ENCODE results near the gene EML5. TPM values are rescaled to one million over a fixed set of nuclear protein-coding genes. Genes with fewer than 3 reads are reported as not detected.
"Not testable (repeated sequence)": the region's sequence is repeated elsewhere in the genome, so short reads cannot be mapped to it uniquely, and the experiment has no call there.

EML5 gene
- total RNA-seq, 2 experiments from 2014 or later, result 2.8 to 3.1 TPM

GRCh38 chr14:88821888-88822287 is 29.1 kb upstream of the EML5 start:
- Mint-ChIP-seq H3K36me3 (ENCODE audit: low read depth) (no peaks in the 10 kb centered on the region), H3K27me3 (peaks cover 31% of the 10 kb centered on the region), H3K27ac (no peak overlapping the region), H3K4me1 (ENCODE audit: low read depth) (peaks cover 7% of the 10 kb centered on the region), H3K9me3 (no peaks in the 10 kb centered on the region), H3K4me3 (no peak overlapping the region)
- intact Hi-C loops (cut with DNase I, micrococcal nuclease), result loop anchor here in 1 of 2 experiments (1.0 to 10.0 kb wide), 4 partner anchors 29 to 1133 kb away; partner anchors contain the start of genes EFCAB11, FOXN3, PTPN21 and TDP1
- ChIA-PET CTCF (no interaction called here), POLR2A (no interaction called here)
- no peak for DNase-seq
- Histone ChIP-seq H3K27ac (ENCODE audit: low read depth in 1 of 2, low read length in 2 of 2) (no peak overlapping the region), H3K4me1 (ENCODE audit: insufficient read depth, low read length) (peaks cover 7% of the 10 kb centered on the region), H3K27me3 (ENCODE audit: control insufficient read depth in 1 of 2, insufficient read depth in 2 of 2, low read length in 2 of 2) (peaks cover 0 to 10% of the 10 kb centered on the region in 2 experiments), H3K9me3 (ENCODE audit: control insufficient read depth in 1 of 2, insufficient read depth in 1 of 2, low read length in 2 of 2) (no peaks in the 10 kb centered on the region), H3K36me3 (ENCODE audit: insufficient read depth, low read length) (no peaks in the 10 kb centered on the region), H3K4me3 (ENCODE audit: low read length) (no peak overlapping the region)
- no peak for ATAC-seq (ENCODE audit: poor library complexity)
- no peak for TF ChIP-seq CTCF (IDR thresholded peaks at IDR 0.05)

- intact Hi-C loops (cut with DNase I, micrococcal nuclease), result loop anchor here in 1 of 2 experiments (10.0 kb wide), 3 partner anchors 267 to 1133 kb away; partner anchors contain the start of genes EFCAB11, FOXN3, PTPN21 and TDP1
- ChIA-PET POLR2A (no interaction called here), CTCF (no interaction called here)
Measured at GRCh38 chr14:88821378-88821777, 28.6 kb upstream of the EML5 start.

GRCh38 chr14:88819674-88820073 is 26.9 kb upstream of the EML5 start:
- POLR2A ChIA-PET; H3K36me3 Mint-ChIP-seq (ENCODE audit: low read depth); H3K9me3 ChIP-seq (ENCODE audit: control insufficient read depth in 1 of 2, insufficient read depth in 1 of 2, low read length in 2 of 2); H3K9me3 Mint-ChIP-seq; H3K4me1 ChIP-seq (ENCODE audit: insufficient read depth, low read length); CTCF ChIA-PET; H3K4me3 ChIP-seq (ENCODE audit: low read length); H3K27ac ChIP-seq (ENCODE audit: low read depth in 1 of 2, low read length in 2 of 2); H3K36me3 ChIP-seq (ENCODE audit: insufficient read depth, low read length); H3K4me1 Mint-ChIP-seq (ENCODE audit: low read depth); H3K27ac Mint-ChIP-seq; ATAC-seq (ENCODE audit: poor library complexity); DNase-seq; H3K27me3 ChIP-seq (ENCODE audit: control insufficient read depth in 1 of 2, insufficient read depth in 2 of 2, low read length in 2 of 2); H3K4me3 Mint-ChIP-seq: not testable (repeated sequence)
- H3K27me3 Mint-ChIP-seq, result peaks cover 37% of the 10 kb centered on the region
- intact Hi-C loops (cut with DNase I, micrococcal nuclease), result loop anchor here in 1 of 2 experiments (10.0 kb wide), 3 partner anchors 265 to 1135 kb away; partner anchors contain the start of genes EFCAB11, FOXN3, PTPN21 and TDP1

More at GRCh38 chr14:88821378-88821777, 28.6 kb upstream of the EML5 start:
- Mint-ChIP-seq H3K27ac (no peak overlapping the region), H3K9me3 (no peaks in the 10 kb centered on the region), H3K36me3 (ENCODE audit: low read depth) (no peaks in the 10 kb centered on the region), H3K27me3 (peaks cover 31% of the 10 kb centered on the region), H3K4me3 (no peak overlapping the region), H3K4me1 (ENCODE audit: low read depth) (peaks cover 7% of the 10 kb centered on the region)
- ATAC-seq (ENCODE audit: poor library complexity), result no peak
- H3K36me3 ChIP-seq (ENCODE audit: insufficient read depth, low read length), result no peaks in the 10 kb centered on the region
- TF ChIP-seq CTCF (IDR thresholded peaks at IDR 0.05), result no peak
- no peak overlapping the region for H3K27ac ChIP-seq (ENCODE audit: low read depth in 1 of 2, low read length in 2 of 2)
- peaks cover 0 to 10% of the 10 kb centered on the region in 2 experiments for H3K27me3 ChIP-seq (ENCODE audit: control insufficient read depth in 1 of 2, insufficient read depth in 2 of 2, low read length in 2 of 2)
- no peak for DNase-seq
- peaks cover 7% of the 10 kb centered on the region for H3K4me1 ChIP-seq (ENCODE audit: insufficient read depth, low read length)
- H3K4me3 ChIP-seq (ENCODE audit: low read length), result no peak overlapping the region
- no peaks in the 10 kb centered on the region for H3K9me3 ChIP-seq (ENCODE audit: control insufficient read depth in 1 of 2, insufficient read depth in 1 of 2, low read length in 2 of 2)

- intact Hi-C loops (cut with DNase I, micrococcal nuclease), result no loop called here
- ChIA-PET POLR2A (no interaction called here), CTCF (no interaction called here)
- TF ChIP-seq CTCF (IDR thresholded peaks at IDR 0.05), result no peak
- ATAC-seq (ENCODE audit: poor library complexity) (no peak), DNase-seq (no peak)
- no peak overlapping the region for H3K27ac ChIP-seq (ENCODE audit: low read depth in 1 of 2, low read length in 2 of 2)
- H3K4me1 ChIP-seq (ENCODE audit: insufficient read depth, low read length), result no peaks in the 10 kb centered on the region
- no peaks in the 10 kb centered on the region for H3K9me3 Mint-ChIP-seq
- H3K4me1 Mint-ChIP-seq (ENCODE audit: low read depth), result no peaks in the 10 kb centered on the region
- no peak overlapping the region for H3K27ac Mint-ChIP-seq
- H3K4me3 Mint-ChIP-seq, result no peak overlapping the region
- H3K36me3 ChIP-seq (ENCODE audit: insufficient read depth, low read length), result no peaks in the 10 kb centered on the region
- no peak overlapping the region for H3K4me3 ChIP-seq (ENCODE audit: low read length)
- peaks cover 0 to 10% of the 10 kb centered on the region in 2 experiments for H3K27me3 ChIP-seq (ENCODE audit: control insufficient read depth in 1 of 2, insufficient read depth in 2 of 2, low read length in 2 of 2)
- peaks cover 37% of the 10 kb centered on the region for H3K27me3 Mint-ChIP-seq
- no peaks in the 10 kb centered on the region for H3K9me3 ChIP-seq (ENCODE audit: control insufficient read depth in 1 of 2, insufficient read depth in 1 of 2, low read length in 2 of 2)
- no peaks in the 10 kb centered on the region for H3K36me3 Mint-ChIP-seq (ENCODE audit: low read depth)
Measured at GRCh38 chr14:88818018-88818417, 25.3 kb upstream of the EML5 start.
